ENCODE measurements around the gene PTPN2. TPM values are rescaled to one million over a fixed set of nuclear protein-coding genes. Genes with fewer than 3 reads are reported as not detected.

The PTPN2 gene
- total RNA-seq, 1 donor from 2014 or later: 23.9 TPM

GRCh38 chr18:12860530-12860929 is 23.5 kb downstream of the PTPN2 start:
- no peaks in the 10 kb centered on the region for H3K36me3 Mint-ChIP-seq (ENCODE audit: low read depth, unreplicated experiment)
- no peaks in the 10 kb centered on the region for H3K27me3 Mint-ChIP-seq (ENCODE audit: unreplicated experiment)
- H3K4me3 Mint-ChIP-seq (ENCODE audit: unreplicated experiment): no peak overlapping the region
- no peak overlapping the region for H3K27ac Mint-ChIP-seq (ENCODE audit: unreplicated experiment)
- no peaks in the 10 kb centered on the region for H3K9me3 Mint-ChIP-seq (ENCODE audit: unreplicated experiment)
- peaks cover 10% of the 10 kb centered on the region for H3K4me1 Mint-ChIP-seq (ENCODE audit: unreplicated experiment)
- DNase-seq (ENCODE audit: low spot score): no peak
- TF ChIP-seq, protein P1, sequence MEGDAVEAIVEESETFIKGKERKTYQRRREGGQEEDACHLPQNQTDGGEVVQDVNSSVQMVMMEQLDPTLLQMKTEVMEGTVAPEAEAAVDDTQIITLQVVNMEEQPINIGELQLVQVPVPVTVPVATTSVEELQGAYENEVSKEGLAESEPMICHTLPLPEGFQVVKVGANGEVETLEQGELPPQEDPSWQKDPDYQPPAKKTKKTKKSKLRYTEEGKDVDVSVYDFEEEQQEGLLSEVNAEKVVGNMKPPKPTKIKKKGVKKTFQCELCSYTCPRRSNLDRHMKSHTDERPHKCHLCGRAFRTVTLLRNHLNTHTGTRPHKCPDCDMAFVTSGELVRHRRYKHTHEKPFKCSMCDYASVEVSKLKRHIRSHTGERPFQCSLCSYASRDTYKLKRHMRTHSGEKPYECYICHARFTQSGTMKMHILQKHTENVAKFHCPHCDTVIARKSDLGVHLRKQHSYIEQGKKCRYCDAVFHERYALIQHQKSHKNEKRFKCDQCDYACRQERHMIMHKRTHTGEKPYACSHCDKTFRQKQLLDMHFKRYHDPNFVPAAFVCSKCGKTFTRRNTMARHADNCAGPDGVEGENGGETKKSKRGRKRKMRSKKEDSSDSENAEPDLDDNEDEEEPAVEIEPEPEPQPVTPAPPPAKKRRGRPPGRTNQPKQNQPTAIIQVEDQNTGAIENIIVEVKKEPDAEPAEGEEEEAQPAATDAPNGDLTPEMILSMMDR (IDR thresholded peaks at IDR 0.05; ENCODE audit: unreplicated experiment): no peak

GRCh38 chr18:12858991-12859390 is 25.0 kb downstream of the PTPN2 start:
- peaks cover 10% of the 10 kb centered on the region for H3K4me1 Mint-ChIP-seq (ENCODE audit: unreplicated experiment)
- H3K4me3 Mint-ChIP-seq (ENCODE audit: unreplicated experiment): no peak overlapping the region
- TF ChIP-seq, protein P1 (IDR thresholded peaks at IDR 0.05; ENCODE audit: unreplicated experiment): no peak
- no peak for DNase-seq (ENCODE audit: low spot score)
- H3K27ac Mint-ChIP-seq (ENCODE audit: unreplicated experiment): no peak overlapping the region
- no peaks in the 10 kb centered on the region for H3K36me3 Mint-ChIP-seq (ENCODE audit: low read depth, unreplicated experiment)
- peaks cover 4% of the 10 kb centered on the region for H3K27me3 Mint-ChIP-seq (ENCODE audit: unreplicated experiment)
- no peaks in the 10 kb centered on the region for H3K9me3 Mint-ChIP-seq (ENCODE audit: unreplicated experiment)

DNA sequence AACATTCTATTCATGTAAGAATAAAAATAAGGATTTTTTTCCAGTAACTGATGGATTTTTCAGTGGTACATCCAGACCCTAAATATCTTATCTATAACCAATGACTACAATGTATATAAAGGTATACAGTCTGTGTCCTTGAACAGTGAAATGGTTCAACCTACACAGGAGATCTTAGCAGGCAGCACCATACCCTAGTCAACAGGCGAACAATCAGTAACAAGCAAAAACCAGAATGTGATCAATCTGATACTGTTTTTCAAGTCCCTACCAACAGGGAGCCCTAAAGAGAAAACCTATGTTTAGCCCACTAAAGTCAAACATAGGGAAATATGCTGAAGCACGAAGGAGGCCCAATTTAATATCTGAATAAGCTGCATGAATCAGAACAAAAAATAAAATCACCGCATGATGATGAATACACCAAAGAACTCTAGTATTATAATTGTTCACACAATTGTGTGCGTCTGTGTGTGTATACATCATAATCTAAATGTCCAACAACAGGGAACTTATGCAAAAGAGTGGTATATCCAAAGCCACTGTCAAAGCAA is 26.0 kb downstream of the PTPN2 start:
- TF ChIP-seq, protein P1 (IDR thresholded peaks at IDR 0.05; ENCODE audit: unreplicated experiment): no peak
- DNase-seq (ENCODE audit: low spot score): no peak
- Mint-ChIP-seq H3K27me3 (ENCODE audit: unreplicated experiment) (peaks cover 4% of the 10 kb centered on the region), H3K9me3 (ENCODE audit: unreplicated experiment) (no peaks in the 10 kb centered on the region), H3K27ac (ENCODE audit: unreplicated experiment) (no peak overlapping the region), H3K4me1 (ENCODE audit: unreplicated experiment) (peaks cover 10% of the 10 kb centered on the region), H3K4me3 (ENCODE audit: unreplicated experiment) (no peak overlapping the region), H3K36me3 (ENCODE audit: low read depth, unreplicated experiment) (no peaks in the 10 kb centered on the region)

GRCh38 chr18:12857215-12857905 is 26.7 kb downstream of the PTPN2 start:
- Mint-ChIP-seq H3K27ac (ENCODE audit: unreplicated experiment) (no peak overlapping the region), H3K9me3 (ENCODE audit: unreplicated experiment) (no peaks in the 10 kb centered on the region), H3K4me1 (ENCODE audit: unreplicated experiment) (peaks cover 5% of the 10 kb centered on the region), H3K4me3 (ENCODE audit: unreplicated experiment) (no peak overlapping the region), H3K36me3 (ENCODE audit: low read depth, unreplicated experiment) (peaks cover 3% of the 10 kb centered on the region), H3K27me3 (ENCODE audit: unreplicated experiment) (peaks cover 4% of the 10 kb centered on the region)
- TF ChIP-seq, protein P1 (IDR thresholded peaks at IDR 0.05; ENCODE audit: unreplicated experiment): no peak
- DNase-seq (ENCODE audit: low spot score): no peak

- no peak overlapping the region for H3K27ac Mint-ChIP-seq (ENCODE audit: unreplicated experiment)
- no peaks in the 10 kb centered on the region for H3K4me1 Mint-ChIP-seq (ENCODE audit: unreplicated experiment)
- H3K27me3 Mint-ChIP-seq (ENCODE audit: unreplicated experiment): peaks cover 4% of the 10 kb centered on the region
- TF ChIP-seq, protein P1 (IDR thresholded peaks at IDR 0.05; ENCODE audit: unreplicated experiment): no peak
- H3K36me3 Mint-ChIP-seq (ENCODE audit: low read depth, unreplicated experiment): peaks cover 3% of the 10 kb centered on the region
- H3K9me3 Mint-ChIP-seq (ENCODE audit: unreplicated experiment): no peaks in the 10 kb centered on the region
- H3K4me3 Mint-ChIP-seq (ENCODE audit: unreplicated experiment): no peak overlapping the region
- DNase-seq (ENCODE audit: low spot score): no peak
Observed at GRCh38 chr18:12855916-12856315, 28.1 kb downstream of the PTPN2 start.

Measured in endothelial cell (in vitro differentiated cells).